ENCODE measurements around the gene FXYD3. TPM values are rescaled to one million over a fixed set of nuclear protein-coding genes. Genes with fewer than 3 reads are reported as not detected.
"Not testable (repeated sequence)": the region's sequence is repeated elsewhere in the genome, so short reads cannot be mapped to it uniquely, and the experiment has no call there.

FXYD3 gene
- total and polyA plus RNA-seq, 2 donors (not counting 1 experiment from before 2014, with no cell fraction given): not detected

GRCh38 chr19:35150445-35150844 is 34.8 kb downstream of the FXYD3 start:
- Histone ChIP-seq H4K20me1 (ENCODE audit: control insufficient read depth, extremely low read depth, insufficient read depth, low read length) (no peaks in the 10 kb centered on the region), H3K36me3 (ENCODE audit: control insufficient read depth, insufficient read depth, low read length) (no peaks in the 10 kb centered on the region), H3K79me2 (ENCODE audit: control insufficient read depth, insufficient read depth, low read length) (peaks cover 8% of the 10 kb centered on the region), H3K4me1 (ENCODE audit: control insufficient read depth, extremely low read depth, insufficient read depth, low read length) (peaks cover 1% of the 10 kb centered on the region), H3K27me3 (ENCODE audit: control insufficient read depth, insufficient read depth, low read length) (no peaks in the 10 kb centered on the region), H3K4me3 (replicated peaks in 1 of 4; ENCODE audit: control extremely low read depth in 1 of 4, insufficient read depth in 1 of 4, low read depth in 3 of 4, low read length in 4 of 4) (no peak overlapping the region), H3K9me3 (ENCODE audit: control insufficient read depth, insufficient read depth, low read depth, low read length) (no peaks in the 10 kb centered on the region), H2AFZ (ENCODE audit: low read length) (no peak overlapping the region), H3K9ac (ENCODE audit: insufficient read depth, low read length) (no peak overlapping the region), H3K27ac (ENCODE audit: insufficient read depth, low read length) (no peak overlapping the region), H3K4me2 (ENCODE audit: extremely low read depth, insufficient read depth, low read length) (no peak overlapping the region)
- TF ChIP-seq CTCF (conservative IDR thresholded peaks at IDR 0.05 in 1 of 2, IDR thresholded peaks at IDR 0.05 in 1 of 2; ENCODE audit: low read depth in 1 of 2, low read length in 2 of 2): no peak
- DNase-seq (ENCODE audit: low read depth in 2 of 2): no peak

GRCh38 chr19:35151273-35152065 is 35.8 kb downstream of the FXYD3 start:
- DNase-seq (ENCODE audit: low read depth in 2 of 2): no peak
- H2AFZ ChIP-seq (ENCODE audit: low read length): no peak overlapping the region
- peaks cover 19% of the 10 kb centered on the region for H3K79me2 ChIP-seq (ENCODE audit: control insufficient read depth, insufficient read depth, low read length)
- no peaks in the 10 kb centered on the region for H3K36me3 ChIP-seq (ENCODE audit: control insufficient read depth, insufficient read depth, low read length)
- H3K9ac ChIP-seq (ENCODE audit: insufficient read depth, low read length): no peak overlapping the region
- no peaks in the 10 kb centered on the region for H4K20me1 ChIP-seq (ENCODE audit: control insufficient read depth, extremely low read depth, insufficient read depth, low read length)
- H3K27ac ChIP-seq (ENCODE audit: insufficient read depth, low read length): no peak overlapping the region
- TF ChIP-seq CTCF (conservative IDR thresholded peaks at IDR 0.05 in 1 of 2, IDR thresholded peaks at IDR 0.05 in 1 of 2; ENCODE audit: low read depth in 1 of 2, low read length in 2 of 2) (no peak), EZH2 (IDR thresholded peaks at IDR 0.05; ENCODE audit: low read length, missing control alignments) (no peak)
- no peak overlapping the region for H3K4me2 ChIP-seq (ENCODE audit: extremely low read depth, insufficient read depth, low read length)
- H3K9me3 ChIP-seq (ENCODE audit: control insufficient read depth, insufficient read depth, low read depth, low read length): no peaks in the 10 kb centered on the region
- no peak overlapping the region for H3K4me3 ChIP-seq (replicated peaks in 1 of 4; ENCODE audit: control extremely low read depth in 1 of 4, insufficient read depth in 1 of 4, low read depth in 3 of 4, low read length in 4 of 4)
- H3K4me1 ChIP-seq (ENCODE audit: control insufficient read depth, extremely low read depth, insufficient read depth, low read length): peaks cover 2% of the 10 kb centered on the region
- H3K27me3 ChIP-seq (ENCODE audit: control insufficient read depth, insufficient read depth, low read length): no peaks in the 10 kb centered on the region

GRCh38 chr19:35153129-35153522 is 37.5 kb downstream of the FXYD3 start:
- H3K79me2 ChIP-seq (ENCODE audit: control insufficient read depth, insufficient read depth, low read length): peaks cover 22% of the 10 kb centered on the region
- H3K4me1 ChIP-seq (ENCODE audit: control insufficient read depth, extremely low read depth, insufficient read depth, low read length); H4K20me1 ChIP-seq (ENCODE audit: control insufficient read depth, extremely low read depth, insufficient read depth, low read length); H2AFZ ChIP-seq (ENCODE audit: low read length); H3K4me2 ChIP-seq (ENCODE audit: extremely low read depth, insufficient read depth, low read length); H3K4me3 ChIP-seq (replicated peaks in 1 of 4; ENCODE audit: control extremely low read depth in 1 of 4, insufficient read depth in 1 of 4, low read depth in 3 of 4, low read length in 4 of 4); H3K27ac ChIP-seq (ENCODE audit: insufficient read depth, low read length); H3K36me3 ChIP-seq (ENCODE audit: control insufficient read depth, insufficient read depth, low read length); H3K9ac ChIP-seq (ENCODE audit: insufficient read depth, low read length); H3K27me3 ChIP-seq (ENCODE audit: control insufficient read depth, insufficient read depth, low read length); H3K9me3 ChIP-seq (ENCODE audit: control insufficient read depth, insufficient read depth, low read depth, low read length); DNase-seq (ENCODE audit: low read depth in 2 of 2): not testable (repeated sequence)
